GM10266 (cell line): ENCODE measurements around the gene CILP.

Experiments
- DNase-seq: peaks from one replicate; pipeline ENCODE4 v3.0.0; 2012; ENCODE audit errors: extremely low spot score
- CTCF ChIP-seq: IDR thresholded peaks from 2 replicates; pipeline ENCODE4 v1.5.1; 2012; ENCODE audit warnings: mild to moderate bottlenecking, low read depth; ENCODE audit not compliant: control insufficient read depth, insufficient read depth; ENCODE audit errors: missing control alignments

The CILP gene

GRCh38 chr15:65223996-65224395, 12.7 kb upstream of the CILP start:
- DNase-seq, result no peak
- TF ChIP-seq CTCF, result no peak

- no peak for TF ChIP-seq CTCF
- no peak for DNase-seq
Observed at GRCh38 chr15:65222891-65223290, 11.6 kb upstream of the CILP start.

GRCh38 chr15:65221697-65222096, 10.4 kb upstream of the CILP start:
- no peak for TF ChIP-seq CTCF
- DNase-seq, result no peak

GRCh38 chr15:65219137-65219536, 7.9 kb upstream of the CILP start:
- no peak for TF ChIP-seq CTCF
- no peak for DNase-seq

GRCh38 chr15:65217526-65218482, 6.5 kb upstream of the CILP start:
- TF ChIP-seq CTCF, result no peak
- DNase-seq, result no peak

- no peak for DNase-seq
Observed at GRCh38 chr15:65215496-65215895, 4.2 kb upstream of the CILP start.

More at GRCh38 chr15:65215496-65215895, 4.2 kb upstream of the CILP start:
- TF ChIP-seq CTCF, result no peak
